Endothelial cell of umbilical vein (primary cell): Measurements from ENCODE around the gene METRNL. TPM values are rescaled to one million over a fixed set of nuclear protein-coding genes. Genes with fewer than 3 reads are reported as not detected.
"Not testable (repeated sequence)": the region's sequence is repeated elsewhere in the genome, so short reads cannot be mapped to it uniquely, and the experiment has no call there.

Source experiments
- BruUV-seq: library from RNA; stranded (reverse); fragments of 400-500 nt; replicated peaks from 2 replicates; lab custom pipeline; 2021; lab: Mats Ljungman, UMichigan
- CTCF ChIA-PET: fragments of 300-600, 350-600 bp; sonication (Branson Sonifier 250); formaldehyde crosslinking; loops from one replicate; lab custom pipeline; 2021; ENCODE audit warnings: antibody characterized with exemption, inconsistent platforms; lab: Charles Lee
- POLR2A ChIA-PET: fragments of 300-600, 350-600 bp; sonication (Branson Sonifier 250); formaldehyde crosslinking; loops from one replicate; lab custom pipeline; 2021; ENCODE audit warnings: antibody characterized with exemption, inconsistent platforms; lab: Charles Lee
- DNase-seq: peaks from one replicate; pipeline ENCODE4 v3.0.0-alpha.2; 2011; ENCODE audit warnings: low read depth, low spot score
- FAIRE-seq: peaks from 2 replicates; lab custom pipeline; 2011; peaks lifted over from hg19 to GRCh38; lab: Jason Lieb, UNC
- H2AFZ ChIP-seq: 2 replicates; pipeline ENCODE4 v1.6.0; 2012; ENCODE audit warnings: low read depth, low read length, control low read depth, inconsistent platforms
- H3K27ac ChIP-seq: 2 replicates; pipeline ENCODE4 v1.5.1; 2011; ENCODE audit warnings: low read depth, mild to moderate bottlenecking, control low read depth, low read length, moderate library complexity; ENCODE audit not compliant: insufficient read depth
- H3K27me3 ChIP-seq, 2 experiments: 2 replicates each; pipeline versions ENCODE4 v1.6.0 to v1.6.1; 2011; ENCODE audit warnings: low read length in 2 of 2, mixed read lengths in 1 of 2; ENCODE audit not compliant: control insufficient read depth in 2 of 2, insufficient read depth in 2 of 2
- H3K36me3 ChIP-seq, 2 experiments: 2 replicates in 1 of 2; 3 replicates in 1 of 2; pipeline ENCODE4 v1.5.1; 2011; ENCODE audit warnings: low read length in 2 of 2, mild to moderate bottlenecking in 1 of 2, moderate library complexity in 1 of 2; ENCODE audit not compliant: control insufficient read depth in 2 of 2, insufficient read depth in 2 of 2; ENCODE audit errors: extremely low read depth in 1 of 2
- H3K4me1 ChIP-seq: 3 replicates; pipeline ENCODE4 v1.5.1; 2011; ENCODE audit warnings: mild to moderate bottlenecking, low read length; ENCODE audit not compliant: control insufficient read depth, insufficient read depth; ENCODE audit errors: extremely low read depth
- H3K4me2 ChIP-seq: 2 replicates; pipeline ENCODE4 v1.6.1; 2011; ENCODE audit warnings: low read length, control low read depth, mixed read lengths; ENCODE audit not compliant: insufficient read depth
- H3K4me3 ChIP-seq, 3 experiments: fragments of 200-600 bp in 1 of 3; sonication (generic), shearing (Covaris generic) in 1 of 3; replicated peaks in 1 of 3; 2 replicates each; pipeline ENCODE4 v1.5.1; 2011 to 2016; ENCODE audit warnings: control low read depth in 3 of 3, low read length in 3 of 3, mild to moderate bottlenecking in 2 of 3, inconsistent platforms in 1 of 3, low read depth in 1 of 3, moderate library complexity in 1 of 3; ENCODE audit not compliant: insufficient read depth in 1 of 3
- H3K79me2 ChIP-seq: 2 replicates; pipeline ENCODE4 v1.6.0; 2012; ENCODE audit warnings: low read length, inconsistent platforms; ENCODE audit not compliant: control insufficient read depth, insufficient read depth
- H3K9ac ChIP-seq: replicated peaks from 2 replicates; pipeline ENCODE3; 2011; ENCODE audit warnings: low read length, control low read depth; ENCODE audit not compliant: insufficient read depth; ENCODE audit errors: extremely low read depth
- H3K9me1 ChIP-seq: replicated peaks from 3 replicates; pipeline ENCODE4 v1.6.0; 2011; ENCODE audit warnings: mild to moderate bottlenecking, low read length; ENCODE audit not compliant: control insufficient read depth, insufficient read depth; ENCODE audit errors: extremely low read depth
- H3K9me3 ChIP-seq: replicated peaks from 2 replicates; pipeline ENCODE4 v1.5.1; 2012; ENCODE audit warnings: low read length, inconsistent platforms; ENCODE audit not compliant: control insufficient read depth, insufficient read depth
- H4K20me1 ChIP-seq: replicated peaks from 2 replicates; pipeline ENCODE3; 2011; ENCODE audit warnings: mild to moderate bottlenecking, low read length; ENCODE audit not compliant: control insufficient read depth, insufficient read depth; ENCODE audit errors: extremely low read depth
- CTCF ChIP-seq, 2 donors: IDR thresholded peaks; 1 replicate in 1 of 2; 2 replicates in 1 of 2; pipeline ENCODE4 v1.5.1; 2011; ENCODE audit warnings: low read length in 2 of 2, mild to moderate bottlenecking in 2 of 2, moderate library complexity in 2 of 2, control low read depth in 1 of 2, inconsistent platforms in 1 of 2, low read depth in 1 of 2; ENCODE audit not compliant: insufficient read depth in 1 of 2; ENCODE audit errors: extremely low read depth in 1 of 2
- EZH2 ChIP-seq: IDR thresholded peaks from 2 replicates; pipeline ENCODE4 v1.6.1; 2012; ENCODE audit warnings: borderline replicate concordance, low read depth, mild to moderate bottlenecking, moderate library complexity, low read length, inconsistent platforms; ENCODE audit not compliant: severe bottlenecking
- FOS ChIP-seq: IDR thresholded peaks from 2 replicates; pipeline ENCODE4 v1.6.1; 2011; ENCODE audit warnings: mild to moderate bottlenecking, low read length, moderate library complexity, borderline replicate concordance; ENCODE audit not compliant: insufficient read depth
- GATA2 ChIP-seq: IDR thresholded peaks from 2 replicates; pipeline ENCODE4 v1.7.0; 2011; ENCODE audit warnings: low read depth, mild to moderate bottlenecking, moderate library complexity, mixed read lengths, low read length; ENCODE audit not compliant: insufficient read length, insufficient read depth
- JUN ChIP-seq: IDR thresholded peaks from 2 replicates; pipeline ENCODE4 v1.6.1; 2011; ENCODE audit warnings: borderline replicate concordance, low read depth; ENCODE audit not compliant: insufficient read length, insufficient read depth
- MAX ChIP-seq: IDR thresholded peaks from 2 replicates; pipeline ENCODE4 v1.6.1; 2011; ENCODE audit not compliant: insufficient read depth, insufficient read length
- MYC ChIP-seq: IDR thresholded peaks from one replicate; pipeline ENCODE4 v1.6.1; 2011; ENCODE audit warnings: mild to moderate bottlenecking, low read depth, low read length
- POLR2A ChIP-seq: IDR thresholded peaks from 2 replicates; pipeline ENCODE4 v1.6.1; 2012; ENCODE audit warnings: low read depth, mild to moderate bottlenecking, control low read depth, low read length
- POLR2AphosphoS5 ChIP-seq: IDR thresholded peaks from 2 replicates; pipeline ENCODE4 v1.6.1; 2012; ENCODE audit warnings: low read depth, mild to moderate bottlenecking, control low read depth, low read length, moderate library complexity; ENCODE audit not compliant: insufficient read depth
- dilution Hi-C: fragments of 300-500 bp; cut with MboI; formaldehyde crosslinking; loops from one replicate; pipeline ENCODE4 v1.15.0; 2019; ENCODE audit warnings: low sequenced_read_pairs; ENCODE audit not compliant: extremely low pct_ligation_motif_present
- intact Hi-C: fragments of 100-400 bp; cut with micrococcal nuclease; formaldehyde crosslinking; loops from one replicate; pipeline ENCODE4 v1.10.0; 2022
- polyA plus RNA-seq, 4 experiments: library from polyadenylated mRNA; depleted of rRNA in 3 of 4; stranded (reverse) in 3 of 4; unstranded in 1 of 4; fragments of >200 nt; gene quantifications; 2 replicates each; pipeline versions ENCODE4 v1.2.1 to v1.2.3, GENCODE V29; 2011 to 2012; ENCODE audit warnings: missing spikeins in 1 of 4
- total RNA-seq: library from RNA; stranded (reverse); gene quantifications from 2 replicates; pipeline ENCODE4 v1.2.3, GENCODE V29; 2021

Gene METRNL
- total and polyA plus RNA-seq, 2 donors (not counting 3 experiments of a cell fraction or from before 2014, with no cell fraction given): 29.5 to 54.4 TPM

GRCh38 chr17:83031321-83031945, 48.0 kb upstream of the METRNL start:
- Histone ChIP-seq H3K9ac (no peak overlapping the region), H3K36me3 (no peaks in the 10 kb centered on the region), H4K20me1 (no peaks in the 10 kb centered on the region), H3K4me1 (no peaks in the 10 kb centered on the region), H3K27me3 (no peaks in the 10 kb centered on the region), H3K9me3 (no peaks in the 10 kb centered on the region), H3K79me2 (no peaks in the 10 kb centered on the region), H3K27ac (no peak overlapping the region), H2AFZ (no peak overlapping the region), H3K4me3 (no peak overlapping the region), H3K9me1 (no peaks in the 10 kb centered on the region), H3K4me2 (no peak overlapping the region)
- CTCF ChIA-PET: no interaction called here
- TF ChIP-seq MAX (no peak), CTCF (IDR thresholded peaks at IDR 0.05; ENCODE audit: extremely low read depth in 1 of 2, insufficient read depth in 1 of 2, low read depth in 1 of 2, low read length in 2 of 2) (no peak), MYC (no peak), EZH2 (no peak), GATA2 (no peak), FOS (no peak), POLR2AphosphoS5 (no peak), JUN (no peak), POLR2A (no peak)
- dilution Hi-C loops: no loop called here
- no peak for DNase-seq
- POLR2A ChIA-PET: no interaction called here
- intact Hi-C loops: no loop called here
- FAIRE-seq: no peak
- BruUV-seq: no TSS peak

- POLR2A ChIA-PET, H3K36me3 ChIP-seq, DNase-seq, H3K27ac ChIP-seq, BruUV-seq, H3K4me2 ChIP-seq, H3K9me1 ChIP-seq, H3K9ac ChIP-seq, H4K20me1 ChIP-seq, H3K9me3 ChIP-seq, CTCF ChIA-PET, dilution Hi-C loops, H3K4me3 ChIP-seq, H3K27me3 ChIP-seq, intact Hi-C loops, FAIRE-seq, H2AFZ ChIP-seq, H3K4me1 ChIP-seq, H3K79me2 ChIP-seq: not testable (repeated sequence)
Measured at GRCh38 chr17:83031946-83032451, 47.4 kb upstream of the METRNL start.
